A673 (cell line): Measurements from ENCODE around the gene ZFPM1. TPM values are rescaled to one million over a fixed set of nuclear protein-coding genes. Genes with fewer than 3 reads are reported as not detected.

ENCODE experiments used
- BruUV-seq: library from RNA; stranded (reverse); fragments of 400-500 nt; replicated peaks from 2 replicates; lab custom pipeline; 2021; lab: Mats Ljungman, UMichigan
- CTCF ChIA-PET: fragments of 300-600 bp; sonication (Branson Sonifier 250); formaldehyde crosslinking; loops from one replicate; lab custom pipeline; 2022; ENCODE audit warnings: antibody characterized with exemption; lab: Charles Lee
- POLR2A ChIA-PET: fragments of 300-600 bp; sonication (Branson Sonifier 250); formaldehyde crosslinking; loops from one replicate; lab custom pipeline; 2022; ENCODE audit warnings: antibody characterized with exemption; ENCODE audit not compliant: low non-redundant PET; lab: Charles Lee
- DNase-seq: peaks from one replicate; pipeline ENCODE4 v3.0.0-alpha.2; 2015; ENCODE audit warnings: low spot score
- H3K27ac ChIP-seq: fragments of 200-600 bp; sonication (generic); 2 replicates; pipeline ENCODE4 v1.5.1; 2016; ENCODE audit warnings: mixed run types, low read depth, mild to moderate bottlenecking, mixed read lengths, antibody characterized with exemption, low read length; ENCODE audit not compliant: poor library complexity, severe bottlenecking
- H3K27me3 ChIP-seq: fragments of 200-600 bp; sonication (generic); replicated peaks from 2 replicates; pipeline ENCODE4 v1.6.1; 2017; ENCODE audit warnings: mixed run types, low read depth, mild to moderate bottlenecking, mixed read lengths, antibody characterized with exemption, low read length; ENCODE audit not compliant: insufficient read depth, poor library complexity
- H3K36me3 ChIP-seq: fragments of 200-600 bp; sonication (generic); 2 replicates; pipeline ENCODE4 v1.6.1; 2016; ENCODE audit warnings: mixed run types, mild to moderate bottlenecking, mixed read lengths, antibody characterized with exemption, low read length; ENCODE audit not compliant: insufficient read depth, poor library complexity, severe bottlenecking
- H3K4me1 ChIP-seq: fragments of 200-600 bp; sonication (generic); 2 replicates; pipeline ENCODE4 v1.6.1; 2017; ENCODE audit warnings: mixed run types, mild to moderate bottlenecking, mixed read lengths, antibody characterized with exemption, low read length; ENCODE audit not compliant: insufficient read depth, poor library complexity, severe bottlenecking
- H3K4me3 ChIP-seq: fragments of 200-600 bp; sonication (generic); 2 replicates; pipeline ENCODE4 v1.5.1; 2016; ENCODE audit warnings: low read depth, mixed run types, mild to moderate bottlenecking, mixed read lengths, low read length; ENCODE audit not compliant: poor library complexity, severe bottlenecking
- H3K9me3 ChIP-seq: fragments of 200-600 bp; sonication (generic); 2 replicates; pipeline ENCODE4 v1.6.1; 2016; ENCODE audit warnings: mixed run types, low read depth, mild to moderate bottlenecking, mixed read lengths, antibody characterized with exemption, low read length; ENCODE audit not compliant: poor library complexity, severe bottlenecking
- CTCF ChIP-seq: fragments of 300-800, 200-600 bp; sonication (generic); conservative IDR thresholded peaks from 2 replicates; pipeline ENCODE4 v1.5.1; 2017; ENCODE audit warnings: low read depth, mild to moderate bottlenecking, antibody characterized with exemption, low read length, moderate library complexity, mixed read lengths
- EZH2 ChIP-seq: fragments of 200-600 bp; sonication (generic); IDR thresholded peaks from 2 replicates; pipeline ENCODE4 v1.6.1; 2017; ENCODE audit warnings: borderline replicate concordance, low read depth, mild to moderate bottlenecking, mixed read lengths, antibody characterized with exemption, low read length; ENCODE audit not compliant: poor library complexity, severe bottlenecking
- intact Hi-C: fragments of 100-400 bp; cut with micrococcal nuclease; formaldehyde crosslinking; loops from one replicate; pipeline ENCODE4 v1.10.0; 2022; ENCODE audit not compliant: unreplicated experiment
- total RNA-seq: library from RNA; stranded (reverse); gene quantifications from 2 replicates; pipeline ENCODE4 v1.2.3, GENCODE V29; 2021

Gene ZFPM1
- total RNA-seq, 1 experiment from 2014 or later = 5.6 TPM

DNA sequence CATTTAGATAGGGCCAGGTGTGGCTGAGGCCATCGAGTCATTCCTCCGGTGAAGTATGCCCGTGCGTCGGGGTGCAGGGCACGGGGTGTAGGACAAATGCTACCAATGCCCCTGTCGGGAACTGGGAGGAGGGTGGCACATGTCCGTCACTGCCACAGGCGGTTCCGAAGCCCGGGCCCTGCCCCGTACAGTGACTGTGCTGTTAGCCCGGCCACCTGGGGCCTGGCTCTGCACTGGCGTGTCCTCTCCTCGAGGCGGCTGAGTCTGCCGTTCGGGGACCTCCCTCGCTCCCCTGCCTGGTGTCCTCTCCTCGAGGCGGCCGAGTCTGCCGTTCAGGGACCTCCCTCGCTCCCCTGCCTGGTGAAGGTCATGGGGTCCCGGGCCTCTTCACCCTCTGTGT lies 7.0 kb upstream of the ZFPM1 start:
- H3K27me3 ChIP-seq = no peaks in the 10 kb centered on the region
- no peak for DNase-seq
- intact Hi-C loops = no loop called here
- no TSS peak for BruUV-seq
- no peaks in the 10 kb centered on the region for H3K9me3 ChIP-seq
- ChIA-PET POLR2A (no interaction called here), CTCF (no interaction called here)
- no peak overlapping the region for H3K4me3 ChIP-seq
- TF ChIP-seq EZH2 (no peak), CTCF (no peak)
- no peak overlapping the region for H3K27ac ChIP-seq
- H3K36me3 ChIP-seq = no peaks in the 10 kb centered on the region
- H3K4me1 ChIP-seq = peaks cover 21% of the 10 kb centered on the region

- Histone ChIP-seq H3K4me3 (no peak overlapping the region), H3K9me3 (no peaks in the 10 kb centered on the region), H3K27ac (no peak overlapping the region), H3K4me1 (peaks cover 21% of the 10 kb centered on the region), H3K27me3 (no peaks in the 10 kb centered on the region), H3K36me3 (no peaks in the 10 kb centered on the region)
- no peak for DNase-seq
- no TSS peak for BruUV-seq
- ChIA-PET POLR2A (no interaction called here), CTCF (no interaction called here)
- intact Hi-C loops = no loop called here
- TF ChIP-seq EZH2 = no peak
- no peak for TF ChIP-seq CTCF
These were observed 6.3 kb upstream of the ZFPM1 start for GRCh38 chr16:88446736-88447135.

- intact Hi-C loops = no loop called here
- ChIA-PET POLR2A (no interaction called here), CTCF (no interaction called here)
- H3K9me3 ChIP-seq = no peaks in the 10 kb centered on the region
- no peak for DNase-seq
- H3K4me3 ChIP-seq = no peak overlapping the region
- BruUV-seq = no TSS peak
- no peak overlapping the region for H3K27ac ChIP-seq
- H3K4me1 ChIP-seq = peaks cover 30% of the 10 kb centered on the region
- TF ChIP-seq CTCF = no peak
- H3K36me3 ChIP-seq = no peaks in the 10 kb centered on the region
- H3K27me3 ChIP-seq = no peaks in the 10 kb centered on the region
These were observed 5.2 kb upstream of the ZFPM1 start for GRCh38 chr16:88447881-88448280.
